Measurements from ENCODE around the gene TMEM145. TPM values are rescaled to one million over a fixed set of nuclear protein-coding genes. Genes with fewer than 3 reads are reported as not detected.
"Not testable (repeated sequence)": the region's sequence is repeated elsewhere in the genome, so short reads cannot be mapped to it uniquely, and the experiment has no call there.

TMEM145 gene
- total and polyA plus RNA-seq, 8 donors: 0.37 to 44.3 (median 0.61) TPM; not detected in 3

DNA sequence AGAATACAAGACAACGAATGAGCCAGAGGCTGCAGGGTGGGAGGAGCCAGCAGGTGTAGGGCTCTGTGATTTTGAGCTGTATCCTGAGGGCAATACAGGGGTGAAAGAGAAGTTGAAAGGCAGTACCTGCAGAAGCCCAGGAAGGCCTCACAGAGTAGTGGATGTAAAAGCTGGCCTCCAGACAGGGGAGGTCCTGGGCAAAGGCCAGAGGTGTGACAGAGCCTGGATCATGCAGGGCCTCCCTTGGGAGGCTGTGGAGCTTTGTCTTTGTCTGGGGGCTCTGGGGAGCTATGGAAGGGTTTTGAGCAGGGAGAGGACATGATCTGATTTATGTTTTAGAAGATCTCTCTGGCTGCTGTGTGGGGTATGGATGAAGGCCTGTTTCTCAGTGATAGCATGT is 15.0 kb downstream of the TMEM145 start:
- TF ChIP-seq, protein P1, sequence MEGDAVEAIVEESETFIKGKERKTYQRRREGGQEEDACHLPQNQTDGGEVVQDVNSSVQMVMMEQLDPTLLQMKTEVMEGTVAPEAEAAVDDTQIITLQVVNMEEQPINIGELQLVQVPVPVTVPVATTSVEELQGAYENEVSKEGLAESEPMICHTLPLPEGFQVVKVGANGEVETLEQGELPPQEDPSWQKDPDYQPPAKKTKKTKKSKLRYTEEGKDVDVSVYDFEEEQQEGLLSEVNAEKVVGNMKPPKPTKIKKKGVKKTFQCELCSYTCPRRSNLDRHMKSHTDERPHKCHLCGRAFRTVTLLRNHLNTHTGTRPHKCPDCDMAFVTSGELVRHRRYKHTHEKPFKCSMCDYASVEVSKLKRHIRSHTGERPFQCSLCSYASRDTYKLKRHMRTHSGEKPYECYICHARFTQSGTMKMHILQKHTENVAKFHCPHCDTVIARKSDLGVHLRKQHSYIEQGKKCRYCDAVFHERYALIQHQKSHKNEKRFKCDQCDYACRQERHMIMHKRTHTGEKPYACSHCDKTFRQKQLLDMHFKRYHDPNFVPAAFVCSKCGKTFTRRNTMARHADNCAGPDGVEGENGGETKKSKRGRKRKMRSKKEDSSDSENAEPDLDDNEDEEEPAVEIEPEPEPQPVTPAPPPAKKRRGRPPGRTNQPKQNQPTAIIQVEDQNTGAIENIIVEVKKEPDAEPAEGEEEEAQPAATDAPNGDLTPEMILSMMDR (IDR thresholded peaks at IDR 0.05): no peak
- TF ChIP-seq EP300 (IDR thresholded peaks at IDR 0.05) (no peak), POLR2A (IDR thresholded peaks at IDR 0.05) (no peak), POLR2AphosphoS5 (IDR thresholded peaks at IDR 0.05) (no peak)
- DNase-seq: no peak
- intact Hi-C loops (cut with DNase I; ENCODE audit: low total_unique reads): loop anchor here (10.0 kb wide), 1 partner anchor 203 kb away; no protein-coding TSS in a partner anchor
- Histone ChIP-seq H3K4me1 (peaks cover 25 to 59% (median 39%) of the 10 kb centered on the region in 4 donors), H3K27me3 (peaks cover 14 to 20% (median 17%) of the 10 kb centered on the region in 3 donors), H3K27ac (no peak overlapping the region), H3K9me3 (no peaks in the 10 kb centered on the region), H3K36me3 (no peaks in the 10 kb centered on the region), H3K4me3 (no peak overlapping the region)
- 44 to 67% (median 62%) methylated on average over 1 of the region's 1 CpG for WGBS, 5 donors

DNA sequence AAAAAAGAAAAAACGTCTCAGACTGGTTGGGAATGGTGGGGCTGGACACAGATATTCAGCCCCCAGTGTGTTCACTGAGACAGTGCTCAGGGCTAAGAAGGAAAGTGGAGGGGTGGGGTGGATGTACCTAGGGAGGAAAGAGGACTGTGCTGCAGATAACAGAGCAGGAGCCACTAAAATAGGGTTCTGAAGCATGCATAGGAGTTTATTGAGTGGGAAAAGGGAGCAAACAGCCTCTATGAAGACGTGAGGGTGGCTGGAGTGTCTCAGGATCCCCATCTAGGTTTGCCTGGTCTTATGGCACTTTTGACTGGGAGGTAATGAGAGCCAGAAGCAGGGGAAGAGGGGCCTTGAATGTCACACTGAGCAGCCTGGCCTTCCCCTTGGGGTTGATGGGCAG is 15.7 kb downstream of the TMEM145 start:
- intact Hi-C loops (cut with DNase I; ENCODE audit: low total_unique reads): loop anchor here (10.0 kb wide), 1 partner anchor 204 kb away; no protein-coding TSS in a partner anchor
- WGBS, 5 donors: 75 to 79% (median 78%) methylated on average over 2 of the region's 2 CpGs
- peaks cover 8 to 12% (median 11%) of the 10 kb centered on the region in 3 donors for H3K27me3 ChIP-seq
- TF ChIP-seq POLR2AphosphoS5 (IDR thresholded peaks at IDR 0.05) (no peak), EP300 (IDR thresholded peaks at IDR 0.05) (no peak), POLR2A (IDR thresholded peaks at IDR 0.05) (no peak)
- TF ChIP-seq, protein P1 (IDR thresholded peaks at IDR 0.05): no peak
- H3K36me3 ChIP-seq: peaks cover 0 to 6% (median under 1%) of the 10 kb centered on the region in 4 donors
- peaks cover 23 to 53% (median 35%) of the 10 kb centered on the region in 4 donors for H3K4me1 ChIP-seq
- H3K9me3 ChIP-seq: no peaks in the 10 kb centered on the region
- no peak overlapping the region for H3K4me3 ChIP-seq
- no peak for DNase-seq
- H3K27ac ChIP-seq: no peak overlapping the region

DNA sequence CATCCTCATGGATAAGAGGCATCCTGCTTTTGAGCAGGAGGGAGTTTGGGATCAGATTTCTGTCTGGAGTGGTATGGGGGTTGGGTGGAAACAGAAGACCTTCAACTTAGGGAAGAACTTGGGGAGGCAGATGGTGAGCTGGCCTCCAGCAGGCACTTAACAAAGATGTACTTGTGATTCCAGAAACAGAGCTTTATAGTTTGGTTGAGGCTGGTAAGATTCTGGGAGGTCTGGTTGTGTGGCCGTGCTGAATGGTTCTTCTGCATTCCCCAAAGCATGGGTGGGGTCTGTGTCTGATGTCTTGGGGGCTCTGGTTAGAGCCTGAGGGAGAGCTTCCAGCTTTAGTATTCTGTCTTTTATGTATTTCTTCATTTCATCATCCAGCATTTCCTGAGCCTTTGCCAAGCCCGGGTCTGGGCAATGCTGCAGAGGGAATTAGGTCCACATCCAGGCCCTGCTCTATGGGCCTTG is 17.2 kb downstream of the TMEM145 start:
- Histone ChIP-seq H3K4me3 (no peak overlapping the region), H3K27me3 (no peaks in the 10 kb centered on the region), H3K9me3 (no peaks in the 10 kb centered on the region), H3K36me3 (peaks cover 0 to 19% (median 10%) of the 10 kb centered on the region in 4 donors), H3K4me1 (peaks cover 12 to 40% (median 22%) of the 10 kb centered on the region in 4 donors), H3K27ac (no peak overlapping the region)
- intact Hi-C loops (cut with DNase I; ENCODE audit: low total_unique reads): no loop called here
- no peak for TF ChIP-seq POLR2A (IDR thresholded peaks at IDR 0.05)
- DNase-seq: peak in 1 of 2 donors; percentile 62
- WGBS, 5 donors: 58 to 76% (median 62%) methylated on average over 2 of the region's 2 CpGs

DNA sequence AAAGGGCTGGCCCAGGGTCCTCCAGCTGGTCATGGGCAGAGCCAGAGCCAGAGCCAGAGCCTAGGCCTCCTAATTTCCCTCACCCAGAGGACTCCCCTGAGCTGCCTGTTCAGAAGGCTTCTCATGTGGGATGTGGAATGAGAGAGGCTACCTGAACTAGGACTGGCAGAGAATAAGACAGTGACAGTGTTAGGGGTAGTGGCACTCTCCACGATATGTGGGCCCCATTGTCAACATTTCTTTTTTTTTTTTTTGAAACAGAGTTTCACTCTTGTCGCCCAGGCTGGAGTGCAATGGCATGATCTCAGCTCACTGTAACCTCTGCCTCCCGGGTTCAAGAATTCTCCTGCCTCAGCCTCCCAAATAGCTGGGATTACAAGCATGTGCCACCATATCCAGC is 18.2 kb downstream of the TMEM145 start:
- DNase-seq; H3K4me3 ChIP-seq; H3K27me3 ChIP-seq; H3K9me3 ChIP-seq; H3K27ac ChIP-seq; intact Hi-C loops (cut with DNase I; ENCODE audit: low total_unique reads): not testable (repeated sequence)
- peaks cover 7 to 29% (median 19%) of the 10 kb centered on the region in 4 donors for H3K36me3 ChIP-seq
- WGBS, 5 donors: 82 to 94% (median 85%) methylated on average over 3 of the region's 3 CpGs
- peaks cover 6 to 34% (median 18%) of the 10 kb centered on the region in 4 donors for H3K4me1 ChIP-seq

DNA sequence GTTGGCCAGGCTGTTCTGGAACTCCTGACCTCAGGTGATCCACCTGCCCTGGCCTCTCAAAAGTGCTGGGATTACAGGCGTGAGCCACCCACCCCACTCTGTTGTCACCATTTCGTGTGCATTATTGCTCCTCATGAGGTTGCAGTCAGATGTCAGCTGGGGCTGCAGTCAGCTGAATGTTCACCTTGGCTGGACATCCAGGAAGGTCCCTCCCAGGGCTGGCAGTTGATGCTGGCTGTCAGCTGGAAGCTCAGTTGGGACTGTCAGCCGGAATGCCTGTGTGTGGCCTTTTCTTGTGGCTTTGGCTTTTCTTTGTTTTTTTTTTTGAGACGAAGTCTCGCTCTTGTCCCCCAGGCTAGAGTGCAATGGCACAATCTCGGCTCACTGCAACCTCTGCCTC is 18.9 kb downstream of the TMEM145 start:
- 89 to 95% (median 94%) methylated on average over 6 of the region's 6 CpGs for WGBS, 5 donors

More for the DNA sequence above, 18.9 kb downstream of the TMEM145 start:
- no peaks in the 10 kb centered on the region for H3K27me3 ChIP-seq
- no peak overlapping the region for H3K4me3 ChIP-seq
- no peak for TF ChIP-seq POLR2AphosphoS5 (IDR thresholded peaks at IDR 0.05)
- TF ChIP-seq EP300 (IDR thresholded peaks at IDR 0.05): no peak
- TF ChIP-seq, protein P1 (IDR thresholded peaks at IDR 0.05): no peak
- H3K9me3 ChIP-seq: no peaks in the 10 kb centered on the region
- no peak overlapping the region for H3K27ac ChIP-seq
- H3K36me3 ChIP-seq: peaks cover 12 to 37% (median 26%) of the 10 kb centered on the region in 4 donors
- intact Hi-C loops (cut with DNase I; ENCODE audit: low total_unique reads): no loop called here
- DNase-seq: no peak
- peaks cover 0 to 27% (median 10%) of the 10 kb centered on the region in 4 donors for H3K4me1 ChIP-seq

Data from stomach (tissue), 9 donors.